Uterus (tissue), 4 donors: ENCODE results near the gene LTN1. TPM values are rescaled to one million over a fixed set of nuclear protein-coding genes. Genes with fewer than 3 reads are reported as not detected.

Experiments used
- DNase-seq, 2 donors: peaks; one replicate each; pipeline ENCODE4 v3.0.0-alpha.2; 2019 to 2020
- H3K27ac ChIP-seq, 2 donors: fragments of 200-600 bp; sonication (generic); 1 replicate in 1 of 2; 2 replicates in 1 of 2; pipeline ENCODE4 v1.5.1; 2016 to 2018
- H3K27me3 ChIP-seq, 2 donors: fragments of 200-600 bp; sonication (generic); one replicate each; pipeline ENCODE4 v1.5.1; 2018 to 2019; ENCODE audit warnings: control low read depth in 1 of 2
- H3K36me3 ChIP-seq, 2 donors: fragments of 200-600 bp; sonication (generic); one replicate each; pipeline ENCODE4 v1.5.1; 2019; ENCODE audit warnings: control low read depth in 1 of 2
- H3K4me1 ChIP-seq, 2 donors: fragments of 200-600 bp; sonication (generic); one replicate each; pipeline ENCODE4 v1.5.1; 2018 to 2019; ENCODE audit warnings: control low read depth in 1 of 2
- H3K4me3 ChIP-seq, 2 donors: fragments of 200-600 bp; sonication (generic); 1 replicate in 1 of 2; 2 replicates in 1 of 2; pipeline ENCODE4 v1.5.1; 2018 to 2019; ENCODE audit warnings: mild to moderate bottlenecking in 1 of 2
- H3K9me3 ChIP-seq, 2 donors: fragments of 200-600 bp; sonication (generic); one replicate each; pipeline ENCODE4 v1.5.1; 2019; ENCODE audit warnings: control low read depth in 1 of 2
- POLR2A ChIP-seq, 2 donors: fragments of 450-650 bp; IDR thresholded peaks; one replicate each; pipeline ENCODE4 v1.6.1; 2016; ENCODE audit warnings: antibody characterized with exemption in 2 of 2, mild to moderate bottlenecking in 1 of 2, moderate library complexity in 1 of 2
- intact Hi-C: fragments of 100-400 bp; cut with DNase I; formaldehyde crosslinking; loops from one replicate; pipeline ENCODE4 v1.15.1; 2023; ENCODE audit warnings: low total_unique reads
- total RNA-seq, 4 donors: library from RNA; depleted of rRNA in 3 of 4; stranded (reverse); fragments of >200 nt in 3 of 4; gene quantifications; one replicate each; pipeline versions ENCODE4 v1.1.0 to v1.2.4, GENCODE V29; 2014 to 2023
- TF ChIP-seq, protein P1 (sequence below), 4 experiments: fragments of 200-600 bp in 2 of 4; fragments of 450-650 bp in 2 of 4; sonication (generic) in 2 of 4; IDR thresholded peaks; one replicate each; pipeline ENCODE4 v1.5.1; 2016 to 2019; ENCODE audit warnings: antibody characterized with exemption in 4 of 4, mild to moderate bottlenecking in 2 of 4, moderate library complexity in 1 of 4
- donor health status: DM: yes; HTN: yes; CAD: no.

The LTN1 gene
- total RNA-seq, 4 donors from 2014 or later, result 13.8 to 61.0 (median 30.6) TPM

DNA sequence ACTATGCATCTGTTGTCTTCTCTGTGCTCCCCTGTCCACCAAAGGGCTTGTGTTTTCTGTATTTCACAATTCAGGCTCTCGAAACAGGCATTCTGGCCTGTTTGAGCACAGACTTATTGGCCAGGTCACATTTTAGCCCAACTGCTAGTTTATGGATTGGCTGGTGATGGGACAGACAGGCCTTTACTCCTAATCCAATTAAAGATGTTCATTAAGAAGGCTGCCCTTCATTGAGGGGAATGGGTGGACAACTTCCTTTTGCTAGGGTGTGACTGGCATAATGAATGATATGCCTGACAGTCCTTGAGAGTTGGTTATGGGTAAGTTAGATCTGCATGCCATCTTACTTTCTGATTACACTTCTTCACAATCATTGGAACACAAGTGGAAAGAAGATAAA, 86.4 kb downstream of the LTN1 start:
- TF ChIP-seq, protein P1, sequence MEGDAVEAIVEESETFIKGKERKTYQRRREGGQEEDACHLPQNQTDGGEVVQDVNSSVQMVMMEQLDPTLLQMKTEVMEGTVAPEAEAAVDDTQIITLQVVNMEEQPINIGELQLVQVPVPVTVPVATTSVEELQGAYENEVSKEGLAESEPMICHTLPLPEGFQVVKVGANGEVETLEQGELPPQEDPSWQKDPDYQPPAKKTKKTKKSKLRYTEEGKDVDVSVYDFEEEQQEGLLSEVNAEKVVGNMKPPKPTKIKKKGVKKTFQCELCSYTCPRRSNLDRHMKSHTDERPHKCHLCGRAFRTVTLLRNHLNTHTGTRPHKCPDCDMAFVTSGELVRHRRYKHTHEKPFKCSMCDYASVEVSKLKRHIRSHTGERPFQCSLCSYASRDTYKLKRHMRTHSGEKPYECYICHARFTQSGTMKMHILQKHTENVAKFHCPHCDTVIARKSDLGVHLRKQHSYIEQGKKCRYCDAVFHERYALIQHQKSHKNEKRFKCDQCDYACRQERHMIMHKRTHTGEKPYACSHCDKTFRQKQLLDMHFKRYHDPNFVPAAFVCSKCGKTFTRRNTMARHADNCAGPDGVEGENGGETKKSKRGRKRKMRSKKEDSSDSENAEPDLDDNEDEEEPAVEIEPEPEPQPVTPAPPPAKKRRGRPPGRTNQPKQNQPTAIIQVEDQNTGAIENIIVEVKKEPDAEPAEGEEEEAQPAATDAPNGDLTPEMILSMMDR (IDR thresholded peaks at IDR 0.05), result no peak
- no peak for TF ChIP-seq POLR2A (IDR thresholded peaks at IDR 0.05)
- no peak for DNase-seq
- no peak overlapping the region for H3K4me3 ChIP-seq
- H3K27ac ChIP-seq, result no peak overlapping the region
- no peaks in the 10 kb centered on the region for H3K36me3 ChIP-seq
- intact Hi-C loops, result no loop called here
- H3K9me3 ChIP-seq, result no peaks in the 10 kb centered on the region
- H3K27me3 ChIP-seq, result no peaks in the 10 kb centered on the region
- no peaks in the 10 kb centered on the region for H3K4me1 ChIP-seq

DNA sequence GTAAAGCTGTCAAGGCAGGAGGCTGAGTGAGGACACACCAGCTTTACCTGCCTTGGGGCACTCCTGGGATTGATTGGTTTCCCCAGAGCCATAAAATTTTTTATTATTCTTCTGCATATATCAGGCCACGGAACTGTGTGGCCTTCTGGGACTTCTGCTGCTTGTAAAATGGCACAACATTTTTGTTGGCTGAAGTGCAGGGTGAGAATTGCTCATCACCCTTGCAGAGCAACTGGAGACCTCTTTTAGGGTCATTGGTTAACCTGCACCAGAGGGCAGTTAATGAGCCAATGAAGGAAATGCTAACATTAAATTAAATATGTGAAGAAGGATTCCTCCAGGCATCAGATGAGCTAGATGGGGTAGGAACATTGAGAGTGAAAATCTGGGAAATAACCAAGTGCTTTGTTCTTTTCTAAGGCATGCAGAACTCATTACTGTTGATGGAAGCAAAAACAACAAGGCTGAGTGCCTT, 87.7 kb downstream of the LTN1 start:
- H3K36me3 ChIP-seq, result no peaks in the 10 kb centered on the region
- H3K27ac ChIP-seq, result no peak overlapping the region
- H3K9me3 ChIP-seq, result no peaks in the 10 kb centered on the region
- H3K27me3 ChIP-seq, result no peaks in the 10 kb centered on the region
- no peaks in the 10 kb centered on the region for H3K4me1 ChIP-seq
- TF ChIP-seq POLR2A (IDR thresholded peaks at IDR 0.05), result no peak
- TF ChIP-seq, protein P1 (IDR thresholded peaks at IDR 0.05), result no peak
- no peak overlapping the region for H3K4me3 ChIP-seq
- intact Hi-C loops, result no loop called here
- no peak for DNase-seq

DNA sequence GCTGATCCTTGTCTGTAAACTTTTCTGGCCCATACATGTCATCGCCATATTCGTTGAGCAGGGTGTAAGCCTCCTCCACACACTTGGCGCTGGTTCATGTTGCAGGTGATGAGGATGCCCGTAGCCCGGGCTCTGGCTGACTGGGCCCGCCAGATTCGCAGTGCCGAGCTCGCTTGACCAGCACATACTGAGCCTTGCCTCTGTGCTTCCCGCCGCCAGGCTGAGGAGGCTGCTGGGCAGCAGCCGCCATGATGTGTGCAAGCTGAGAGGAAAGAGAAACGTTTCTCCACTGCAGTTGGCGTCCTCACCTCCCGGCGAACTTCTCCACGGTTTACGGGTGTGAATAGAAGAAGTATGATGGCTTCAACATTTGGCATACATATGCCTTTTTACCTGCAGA, 89.2 kb downstream of the LTN1 start:
- H3K4me1 ChIP-seq, result no peaks in the 10 kb centered on the region
- intact Hi-C loops, result no loop called here
- no peak for TF ChIP-seq POLR2A (IDR thresholded peaks at IDR 0.05)
- TF ChIP-seq, protein P1 (IDR thresholded peaks at IDR 0.05), result no peak
- H3K36me3 ChIP-seq, result no peaks in the 10 kb centered on the region
- H3K4me3 ChIP-seq, result no peak overlapping the region
- no peaks in the 10 kb centered on the region for H3K27me3 ChIP-seq
- no peak for DNase-seq
- no peaks in the 10 kb centered on the region for H3K9me3 ChIP-seq
- H3K27ac ChIP-seq, result no peak overlapping the region

DNA sequence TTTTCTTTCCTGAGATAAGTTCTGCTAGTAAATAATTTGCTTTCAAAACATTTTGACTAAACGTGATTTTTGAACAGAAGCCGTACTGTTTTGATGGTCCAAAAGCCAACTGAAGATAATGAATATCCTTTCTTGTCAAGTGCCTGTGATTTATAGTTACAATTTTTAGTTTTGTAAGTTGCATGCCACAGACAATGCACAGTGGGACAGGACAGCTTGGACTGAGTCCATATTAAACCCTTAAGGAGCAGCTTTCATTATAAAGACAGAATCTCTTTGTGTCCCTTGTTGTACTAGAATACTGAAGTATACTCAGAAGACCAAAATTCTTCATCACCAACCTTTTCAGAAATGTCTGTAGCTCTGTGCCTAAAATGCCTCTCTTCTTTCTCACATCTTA, 92.2 kb downstream of the LTN1 start:
- no peaks in the 10 kb centered on the region for H3K9me3 ChIP-seq
- H3K36me3 ChIP-seq, result no peaks in the 10 kb centered on the region
- H3K4me1 ChIP-seq, result no peaks in the 10 kb centered on the region
- H3K4me3 ChIP-seq, result no peak overlapping the region
- no peak for DNase-seq
- TF ChIP-seq, protein P1 (IDR thresholded peaks at IDR 0.05), result no peak
- no peak for TF ChIP-seq POLR2A (IDR thresholded peaks at IDR 0.05)
- no peak overlapping the region for H3K27ac ChIP-seq
- intact Hi-C loops, result no loop called here
- H3K27me3 ChIP-seq, result no peaks in the 10 kb centered on the region

DNA sequence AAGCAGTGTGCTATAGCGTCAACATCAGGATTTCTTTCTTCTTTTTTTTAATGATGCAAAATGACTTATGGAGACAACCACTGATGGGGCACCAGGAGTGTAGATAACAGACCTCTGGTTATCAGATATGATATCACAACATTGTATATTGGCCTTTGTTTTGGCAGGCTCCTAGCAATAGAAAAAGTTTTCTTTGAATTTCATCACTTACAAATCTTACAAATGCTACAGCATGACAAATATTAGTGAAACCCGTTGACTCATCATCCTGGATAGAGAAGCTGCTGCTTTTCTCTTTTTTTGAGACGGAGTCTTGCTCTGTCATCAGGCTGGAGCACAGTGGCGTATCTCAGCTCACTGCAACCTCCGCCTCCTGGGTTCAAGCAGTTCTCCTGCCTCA, 92.9 kb downstream of the LTN1 start:
- intact Hi-C loops, result no loop called here
- Histone ChIP-seq H3K4me1 (no peaks in the 10 kb centered on the region), H3K4me3 (no peak overlapping the region), H3K9me3 (no peaks in the 10 kb centered on the region), H3K27ac (no peak overlapping the region), H3K36me3 (no peaks in the 10 kb centered on the region), H3K27me3 (no peaks in the 10 kb centered on the region)
- TF ChIP-seq, protein P1 (IDR thresholded peaks at IDR 0.05), result no peak
- no peak for TF ChIP-seq POLR2A (IDR thresholded peaks at IDR 0.05)
- no peak for DNase-seq
